Activated CD4-positive, CD25-positive, alpha-beta regulatory T cell treated with anti-CD3 and anti-CD28 coated beads, Interleukin-2, amount 50 U/mL, for 24 hours (primary cell): ENCODE measurements around the gene ADIPOR1.
A peak's percentile ranks its signal among the peaks of the same experiment; 100 is the strongest.
"Not testable (repeated sequence)": the region's sequence is repeated elsewhere in the genome, so short reads cannot be mapped to it uniquely, and the experiment has no call there.

Experiments used
- ATAC-seq, 2 donors: fragments of 150-1000 bp; cut with Tn5 transposase; one replicate each; pipeline ENCODE4 v1.10.0; 2021; ENCODE audit warnings: mild to moderate bottlenecking in 1 of 2, moderate library complexity in 1 of 2

ADIPOR1 gene, protein sequence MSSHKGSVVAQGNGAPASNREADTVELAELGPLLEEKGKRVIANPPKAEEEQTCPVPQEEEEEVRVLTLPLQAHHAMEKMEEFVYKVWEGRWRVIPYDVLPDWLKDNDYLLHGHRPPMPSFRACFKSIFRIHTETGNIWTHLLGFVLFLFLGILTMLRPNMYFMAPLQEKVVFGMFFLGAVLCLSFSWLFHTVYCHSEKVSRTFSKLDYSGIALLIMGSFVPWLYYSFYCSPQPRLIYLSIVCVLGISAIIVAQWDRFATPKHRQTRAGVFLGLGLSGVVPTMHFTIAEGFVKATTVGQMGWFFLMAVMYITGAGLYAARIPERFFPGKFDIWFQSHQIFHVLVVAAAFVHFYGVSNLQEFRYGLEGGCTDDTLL

GRCh38 chr1:202957733-202958543 is at the start of gene ADIPOR1:
Gene ADIPOR1 (minus strand): TSS chr1:202958312. CDS start chr1:202951070, 7,242 bp downstream.
- ATAC-seq = peak; percentile 99 to 100

DNA sequence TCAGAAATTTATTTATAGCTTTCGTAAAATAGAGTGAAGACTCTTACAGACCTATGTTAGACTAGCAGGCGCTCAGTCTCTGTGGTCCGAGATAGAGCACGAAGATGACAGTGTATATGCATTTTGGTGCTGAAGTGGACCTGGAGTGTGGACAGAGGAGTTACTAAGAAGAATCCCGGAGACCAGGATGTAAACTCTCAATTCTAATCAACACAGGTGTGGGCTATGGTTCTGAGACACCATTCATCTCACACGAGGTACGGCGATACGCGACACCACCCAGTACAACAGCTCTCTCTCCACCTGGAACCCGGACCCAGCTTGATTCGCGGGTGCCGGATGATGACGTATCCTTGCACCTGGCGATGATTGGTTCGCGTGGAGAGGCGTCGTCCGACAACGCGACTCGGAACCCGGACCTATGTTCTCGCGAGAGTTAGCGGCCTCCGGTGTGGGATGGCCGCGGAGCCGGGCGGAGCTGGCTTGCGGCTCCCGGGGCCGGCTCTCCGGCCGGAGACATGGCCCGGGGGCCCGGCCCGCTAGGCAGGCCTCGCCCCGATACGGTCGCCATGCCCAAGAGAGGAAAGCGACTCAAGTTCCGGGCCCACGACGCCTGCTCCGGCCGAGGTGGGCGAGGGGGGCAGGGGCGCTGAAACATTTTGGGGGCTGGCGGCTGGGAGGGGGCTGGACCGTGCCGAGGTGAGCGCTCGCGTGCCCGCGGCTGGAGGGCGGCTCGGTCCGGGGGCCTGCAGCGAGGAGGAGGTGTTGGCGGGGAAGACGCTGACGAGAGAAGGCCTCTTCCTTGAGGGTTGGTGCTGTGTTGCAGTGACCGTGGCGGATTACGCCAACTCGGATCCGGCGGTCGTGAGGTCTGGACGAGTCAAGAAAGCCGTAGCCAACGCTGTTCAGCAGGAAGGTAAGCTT is 49.1 kb upstream of the ADIPOR1 start, which contains the start of gene TMEM183A:
Gene TMEM183A, plus strand, starts transcription at position 427 of the 924 bp plus-strand sequence. Its CDS starts 92 bp downstream, at position 519.
- ATAC-seq = peak; percentile 91 to 95

DNA sequence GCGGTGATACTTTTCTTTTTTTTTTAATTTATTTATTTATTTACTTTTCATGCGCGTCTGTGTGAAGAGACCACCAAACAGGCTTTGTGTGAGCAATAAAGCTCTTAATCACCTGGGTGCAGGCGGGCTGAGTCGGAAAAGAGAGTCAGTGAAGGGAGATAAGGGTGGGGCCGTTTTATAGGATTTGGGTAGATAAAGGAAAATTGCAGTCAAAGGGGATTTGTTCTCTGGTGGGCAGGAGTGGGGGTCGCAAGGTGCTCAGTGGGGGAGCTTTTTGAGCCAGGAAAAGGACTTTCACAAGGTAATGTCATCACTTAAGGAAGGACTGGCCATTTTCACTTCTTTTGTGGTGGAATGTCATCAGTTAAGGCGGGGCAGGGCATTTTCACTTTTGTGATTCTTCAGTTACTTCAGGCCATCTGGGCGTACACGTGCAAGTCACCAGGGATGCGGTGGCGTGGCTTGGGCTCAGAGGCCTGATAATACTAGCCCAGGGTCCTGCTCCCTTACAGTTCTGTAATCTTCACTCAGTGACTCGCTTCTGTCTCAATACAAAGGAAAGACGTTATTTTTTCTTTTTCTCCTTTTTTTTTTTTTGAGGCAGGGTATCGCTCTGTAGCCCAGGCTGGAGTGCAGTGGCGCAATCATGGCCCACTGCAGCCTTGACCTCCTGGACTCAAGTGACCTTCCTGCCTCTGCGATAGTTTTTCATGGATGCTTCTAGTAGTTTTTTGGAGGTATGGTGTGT is 47.5 kb upstream of the ADIPOR1 start:
- not testable (repeated sequence) for ATAC-seq

GRCh38 chr1:203002951-203003350 is 44.8 kb upstream of the ADIPOR1 start:
- ATAC-seq = no peak

GRCh38 chr1:203001986-203002385 is 43.9 kb upstream of the ADIPOR1 start:
- ATAC-seq = no peak

- ATAC-seq = no peak
Measured at GRCh38 chr1:203000217-203000944, 42.3 kb upstream of the ADIPOR1 start.

GRCh38 chr1:202998836-202999750 is 41.0 kb upstream of the ADIPOR1 start:
- peak in 1 of 2 donors; percentile 30 for ATAC-seq

- ATAC-seq = no peak
Measured at GRCh38 chr1:202994756-202995155, 36.6 kb upstream of the ADIPOR1 start.

GRCh38 chr1:202991112-202991511 is 33.0 kb upstream of the ADIPOR1 start:
- ATAC-seq = no peak

DNA sequence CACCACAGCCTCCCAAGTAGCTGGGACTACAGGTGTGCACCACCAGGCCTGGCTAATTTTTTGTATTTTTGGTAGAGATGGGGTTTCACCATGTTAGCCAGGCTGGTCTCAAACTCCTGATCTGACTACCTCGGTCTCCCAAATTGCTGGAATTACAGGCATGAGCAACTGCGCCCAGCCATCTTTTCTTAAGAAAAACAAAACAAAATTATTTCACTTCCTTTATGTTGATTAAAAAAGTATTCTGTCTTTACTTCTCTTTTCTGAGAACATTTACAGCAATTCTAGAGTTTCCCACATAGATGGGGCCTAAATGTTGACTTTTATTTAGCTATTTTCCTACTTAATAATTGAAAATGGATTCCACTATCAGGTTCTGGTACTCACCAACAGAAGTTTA is 31.8 kb upstream of the ADIPOR1 start:
- ATAC-seq = no peak

GRCh38 chr1:202987922-202988583 is 29.9 kb upstream of the ADIPOR1 start:
- no peak for ATAC-seq

- ATAC-seq = no peak
Measured at GRCh38 chr1:202987255-202987654, 29.1 kb upstream of the ADIPOR1 start.

GRCh38 chr1:202986120-202986519 is 28.0 kb upstream of the ADIPOR1 start:
- ATAC-seq = not testable (repeated sequence)

GRCh38 chr1:202982715-202983430 is 24.8 kb upstream of the ADIPOR1 start:
- no peak for ATAC-seq

- ATAC-seq = no peak
Measured at GRCh38 chr1:202981939-202982338, 23.8 kb upstream of the ADIPOR1 start.

- ATAC-seq = no peak
Measured at GRCh38 chr1:202979459-202979858, 21.3 kb upstream of the ADIPOR1 start.

DNA sequence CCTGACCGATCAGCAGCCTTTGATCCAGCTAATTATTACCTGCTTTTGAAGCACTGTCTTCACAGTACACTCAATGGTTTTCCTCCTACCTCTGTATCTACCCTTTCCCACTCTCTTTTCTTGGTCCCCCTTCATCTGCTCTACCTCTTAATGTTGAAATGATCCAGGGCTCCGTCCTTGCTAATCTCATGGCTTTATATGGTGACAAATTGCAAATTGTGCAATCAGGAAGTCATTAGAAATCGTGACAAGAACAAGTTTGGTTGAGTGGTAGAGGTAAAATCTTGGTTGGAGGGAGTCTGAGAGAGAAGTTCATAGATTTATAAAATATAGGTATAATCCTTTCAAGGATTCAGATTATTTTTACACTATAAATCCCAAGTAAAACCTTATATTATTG is 18.5 kb upstream of the ADIPOR1 start:
- ATAC-seq = no peak

GRCh38 chr1:202974856-202975255 is 16.7 kb upstream of the ADIPOR1 start:
- ATAC-seq = no peak

- ATAC-seq = no peak
Measured at GRCh38 chr1:202972046-202972445, 13.9 kb upstream of the ADIPOR1 start.
